A204.1 (cell line): ENCODE data around the gene MYO1A.
"Not testable (repeated sequence)": the region's sequence is repeated elsewhere in the genome, so short reads cannot be mapped to it uniquely, and the experiment has no call there.

Experiments
- FAIRE-seq: peaks from 2 replicates; lab custom pipeline; 2012; peaks lifted over from hg19 to GRCh38; lab: Jason Lieb, UNC

MYO1A gene

DNA sequence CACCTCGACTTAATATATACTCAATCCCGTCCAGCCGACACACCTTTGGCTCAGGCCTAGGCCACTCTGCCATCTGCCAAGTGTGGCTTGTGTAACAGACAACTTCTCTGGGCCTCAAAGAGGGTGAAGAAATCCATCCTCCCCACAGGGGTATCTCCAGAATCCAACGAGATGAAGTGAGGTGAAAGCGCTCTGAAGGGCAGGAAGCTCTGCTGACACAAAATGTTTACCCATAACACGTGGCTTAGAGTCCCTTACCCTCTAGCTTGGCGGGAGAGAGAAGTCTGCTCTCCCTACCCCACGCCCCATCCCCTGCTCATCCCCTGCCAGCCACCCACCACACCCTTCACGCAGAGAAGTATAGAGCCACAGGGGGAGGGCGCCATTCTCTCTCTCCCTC lies 56.6 kb downstream of the MYO1A start:
- no peak for FAIRE-seq

DNA sequence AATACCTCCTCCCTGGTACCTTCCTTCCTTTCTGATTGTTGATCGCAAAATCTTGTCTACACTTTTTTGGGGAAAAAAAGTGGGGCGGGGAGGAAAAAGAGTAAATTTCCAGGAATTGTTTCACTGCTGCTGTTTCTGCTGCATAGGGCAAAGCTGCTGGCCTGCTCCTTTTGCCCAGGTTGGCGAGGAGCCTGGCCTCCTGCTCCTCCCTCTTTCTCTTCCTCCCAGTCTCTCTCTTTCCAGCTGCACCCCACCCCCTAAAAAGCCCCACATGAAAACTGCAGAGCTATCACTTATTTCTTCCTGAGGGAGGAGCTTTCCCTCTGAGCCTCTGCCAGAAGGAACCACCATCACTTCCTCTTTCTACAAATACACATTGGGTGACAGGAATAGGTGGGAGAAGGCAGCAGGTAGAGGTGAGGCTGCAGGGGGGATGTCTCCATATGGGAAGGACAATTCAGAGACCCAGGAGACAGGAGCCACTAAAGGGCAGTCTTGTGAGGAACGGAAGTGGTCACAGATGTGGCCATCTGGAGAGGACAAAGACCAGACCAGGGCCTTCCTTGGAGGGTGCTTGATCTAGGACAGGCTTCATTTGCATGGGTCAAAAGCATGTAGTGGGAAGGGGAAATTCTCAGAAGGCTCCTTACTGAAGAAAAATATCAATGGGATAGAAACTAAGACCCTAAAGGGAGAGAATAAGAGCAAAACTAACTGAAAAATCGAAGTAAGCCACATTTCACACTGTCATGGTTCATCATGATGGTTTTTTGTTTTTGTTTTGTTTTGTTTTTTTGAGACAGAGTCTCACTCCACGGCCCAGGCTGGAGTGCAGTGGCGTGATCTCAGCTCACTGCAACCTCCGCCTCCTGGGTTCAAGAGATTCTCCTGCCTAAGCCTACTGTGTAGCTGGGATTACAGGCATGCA lies 58.3 kb downstream of the MYO1A start:
- no peak for FAIRE-seq

DNA sequence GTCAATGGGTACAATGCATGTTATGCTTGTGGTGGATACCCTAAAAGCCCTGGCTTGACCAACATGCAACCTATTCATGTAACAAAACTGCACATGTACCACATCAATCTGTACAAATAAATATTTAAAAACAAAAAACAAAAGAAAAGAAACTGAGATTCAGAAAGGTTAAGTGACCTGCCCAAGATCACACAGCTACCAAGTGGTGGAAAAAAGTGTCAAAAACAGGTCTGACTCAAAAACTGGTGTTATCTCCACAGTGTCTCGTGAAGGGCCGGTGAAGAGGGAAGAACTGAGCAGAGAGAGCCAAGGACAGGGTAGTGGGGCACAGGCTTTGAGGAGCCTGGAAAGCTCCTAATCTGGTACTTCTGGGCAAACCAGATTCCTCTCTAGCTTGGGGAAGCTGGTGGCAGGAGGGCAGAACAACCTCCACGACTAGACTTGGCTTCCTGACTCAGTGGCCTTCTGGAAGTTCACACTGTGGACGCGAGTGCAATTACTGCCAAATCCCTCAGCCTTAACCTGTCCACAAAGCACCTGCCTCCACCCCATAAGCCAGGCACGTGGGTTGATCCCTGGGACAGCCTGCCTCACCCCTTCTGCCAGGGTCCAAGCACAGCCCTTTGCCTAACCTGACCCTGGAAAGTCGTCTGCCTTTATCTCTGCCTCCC lies 59.1 kb downstream of the MYO1A start:
- FAIRE-seq, result no peak

DNA sequence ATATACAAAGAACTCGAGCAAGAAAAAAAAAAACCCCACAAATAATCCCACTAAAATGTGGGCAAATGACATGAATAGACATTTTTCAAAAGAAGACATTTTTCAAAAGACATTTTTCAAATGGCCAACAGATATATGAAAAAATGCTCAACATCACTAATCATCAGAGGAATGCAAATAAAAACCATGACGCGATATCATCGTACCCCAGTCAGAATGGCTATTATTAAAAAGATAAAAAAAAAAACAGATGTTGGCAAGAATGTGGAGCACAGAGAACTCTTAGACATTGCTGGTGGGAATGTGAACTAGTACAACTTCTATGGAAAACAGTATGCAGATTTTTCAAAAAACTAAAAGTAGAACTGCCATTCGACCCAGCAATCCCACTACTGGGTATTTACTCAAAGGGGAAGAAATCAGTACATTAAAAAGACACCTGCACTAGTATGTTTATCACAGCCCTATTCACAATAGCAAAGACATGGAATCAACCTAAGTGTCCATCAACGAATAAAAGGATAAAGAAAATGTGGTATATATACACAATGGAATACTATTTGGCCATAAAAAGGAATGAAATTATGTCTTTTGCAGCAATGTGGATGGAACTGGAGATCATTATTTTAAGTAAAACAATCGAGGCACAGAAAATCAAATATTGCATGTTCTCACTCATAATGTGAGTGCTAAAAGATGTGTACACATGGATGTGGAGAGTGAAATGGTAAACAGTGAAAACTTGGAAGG lies 59.9 kb downstream of the MYO1A start:
- FAIRE-seq, result no peak

DNA sequence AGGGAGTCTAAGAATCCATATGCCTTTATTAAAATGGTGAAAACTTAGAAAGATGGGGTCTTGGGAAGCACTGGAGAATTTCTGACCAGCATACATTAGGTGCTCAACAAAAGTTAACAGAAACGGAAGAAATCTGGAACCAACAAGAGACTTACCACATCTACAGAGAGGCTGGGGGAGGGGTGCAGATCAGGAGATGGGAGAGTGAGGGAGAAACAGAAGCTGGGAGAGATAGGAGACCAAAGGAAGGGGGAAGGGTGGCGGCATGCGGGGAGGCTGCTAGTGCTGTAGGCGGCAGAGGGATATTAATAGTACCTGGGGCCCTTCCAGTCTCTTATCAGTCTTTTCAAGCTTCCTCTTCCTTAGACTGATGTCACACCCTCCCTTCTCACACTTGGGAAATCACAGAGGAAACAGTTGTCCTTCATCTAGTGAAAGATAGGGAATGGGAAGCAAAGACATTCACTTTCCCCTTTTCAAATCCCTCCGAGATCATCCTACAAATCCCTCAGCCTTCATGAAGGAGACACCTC lies 61.7 kb downstream of the MYO1A start:
- FAIRE-seq, result no peak

DNA sequence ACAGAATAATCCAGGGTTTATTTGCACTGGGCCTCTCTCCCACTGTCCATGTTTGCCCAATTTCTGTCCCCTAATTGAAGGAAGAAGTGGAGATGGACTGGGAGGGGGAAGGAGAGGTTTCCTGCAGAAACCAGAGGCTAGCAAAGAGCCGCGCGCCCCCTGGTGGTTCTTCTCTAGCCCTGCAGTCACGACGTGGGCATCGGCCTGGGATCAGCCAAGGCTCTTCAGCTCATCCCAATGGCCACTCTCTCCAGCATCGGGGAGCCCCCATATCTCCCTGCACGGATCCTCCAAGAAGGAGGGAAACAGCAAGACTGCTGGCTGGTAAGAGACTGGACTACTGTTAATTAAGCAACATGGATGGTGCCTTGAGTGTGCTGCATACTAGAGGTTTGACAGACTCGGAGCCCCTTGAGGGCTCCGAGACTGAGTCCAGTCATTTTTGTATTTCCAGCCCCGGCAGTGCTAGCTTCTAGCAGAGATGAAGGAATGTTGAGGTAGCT lies 62.3 kb downstream of the MYO1A start:
- FAIRE-seq, result no peak

DNA sequence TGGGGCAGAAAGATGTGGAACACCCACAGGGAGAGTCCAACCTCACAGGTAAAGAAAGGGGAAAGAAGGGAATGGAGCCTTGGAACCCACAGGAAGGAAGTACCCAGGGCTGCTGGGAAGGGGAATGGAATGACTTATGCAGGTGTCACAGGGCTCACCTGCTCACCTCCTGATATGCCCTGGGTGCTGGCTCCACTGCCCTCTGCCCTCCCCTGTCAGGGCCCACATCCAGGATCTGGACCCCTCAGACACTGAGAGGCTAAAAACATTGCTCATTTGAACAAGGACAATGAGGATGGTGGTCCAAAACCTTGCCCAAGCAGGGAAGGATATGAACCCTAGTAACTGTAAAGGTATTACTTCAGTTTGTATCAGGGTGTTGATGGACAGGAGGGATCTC lies 62.9 kb downstream of the MYO1A start:
- FAIRE-seq, result no peak

DNA sequence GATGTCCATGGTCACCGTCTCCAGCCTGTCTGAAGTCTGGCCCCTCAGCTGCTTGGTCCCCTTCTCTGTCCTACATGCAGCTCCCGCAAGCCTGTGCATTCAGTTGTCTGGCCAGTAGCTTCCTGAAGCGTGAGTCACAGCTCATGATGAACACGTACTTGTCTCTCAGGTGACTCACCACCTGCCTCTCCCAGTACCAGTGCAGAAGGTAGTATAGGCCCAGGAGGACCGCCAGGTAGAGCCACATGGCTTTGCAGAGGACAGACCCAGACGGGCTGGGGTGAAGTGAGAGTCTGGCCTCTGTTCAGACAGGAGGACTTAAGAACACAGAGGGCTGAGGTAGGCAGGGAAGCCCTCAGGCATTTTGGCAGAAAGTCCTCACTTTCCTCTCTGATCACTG lies 64.2 kb downstream of the MYO1A start:
- not testable (repeated sequence) for FAIRE-seq

DNA sequence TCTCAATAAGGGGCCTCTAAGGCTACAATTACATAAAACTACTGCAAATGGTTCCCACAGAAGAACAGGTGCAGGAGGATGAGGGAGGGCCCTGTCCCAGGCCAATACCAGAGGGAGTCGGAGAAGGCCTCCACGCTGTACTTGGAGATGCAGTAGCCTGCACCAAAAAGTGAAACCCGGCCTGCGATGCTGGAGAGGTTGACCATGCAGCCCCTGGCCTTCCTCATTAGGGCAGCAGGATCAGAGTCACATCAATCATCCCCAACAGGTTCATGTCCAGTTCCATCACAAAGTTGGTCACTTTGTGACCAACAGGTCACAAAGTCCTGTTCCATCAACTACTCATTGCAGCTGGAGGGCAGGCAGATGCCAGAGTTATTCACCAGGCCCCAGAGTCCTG lies 66.5 kb downstream of the MYO1A start:
- no peak for FAIRE-seq

DNA sequence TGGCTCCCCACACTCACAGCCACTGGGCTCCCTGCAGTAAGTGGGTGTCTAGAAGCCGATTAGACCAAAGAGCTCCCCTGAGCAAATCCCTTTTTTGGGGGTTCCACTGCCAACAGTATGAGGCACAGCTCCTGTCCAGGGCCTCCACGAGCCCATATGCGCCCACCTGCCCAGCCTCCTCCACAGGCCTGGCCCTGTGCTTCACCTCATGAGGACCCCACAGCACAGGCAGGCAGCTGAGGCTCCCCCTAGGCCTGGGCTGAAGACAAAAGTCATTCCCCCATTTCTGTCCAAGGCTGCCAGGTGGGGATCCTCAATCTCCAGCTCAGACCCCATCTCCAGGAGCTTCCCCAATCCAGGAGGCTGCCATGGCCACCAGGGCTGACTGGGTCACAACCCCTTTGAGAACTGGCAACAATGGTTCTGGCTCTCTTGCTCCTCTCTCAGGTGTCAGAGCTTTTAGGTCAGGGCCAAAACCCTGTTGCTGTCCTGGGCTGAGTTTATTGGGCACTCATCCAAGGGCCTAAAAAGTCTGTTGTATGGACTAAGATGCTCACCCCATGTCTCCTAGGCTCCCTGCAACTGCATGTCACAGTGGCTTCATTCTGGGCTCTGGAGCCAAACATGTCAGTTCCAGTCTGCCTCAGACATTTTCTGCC lies 67.2 kb downstream of the MYO1A start:
- not testable (repeated sequence) for FAIRE-seq

DNA sequence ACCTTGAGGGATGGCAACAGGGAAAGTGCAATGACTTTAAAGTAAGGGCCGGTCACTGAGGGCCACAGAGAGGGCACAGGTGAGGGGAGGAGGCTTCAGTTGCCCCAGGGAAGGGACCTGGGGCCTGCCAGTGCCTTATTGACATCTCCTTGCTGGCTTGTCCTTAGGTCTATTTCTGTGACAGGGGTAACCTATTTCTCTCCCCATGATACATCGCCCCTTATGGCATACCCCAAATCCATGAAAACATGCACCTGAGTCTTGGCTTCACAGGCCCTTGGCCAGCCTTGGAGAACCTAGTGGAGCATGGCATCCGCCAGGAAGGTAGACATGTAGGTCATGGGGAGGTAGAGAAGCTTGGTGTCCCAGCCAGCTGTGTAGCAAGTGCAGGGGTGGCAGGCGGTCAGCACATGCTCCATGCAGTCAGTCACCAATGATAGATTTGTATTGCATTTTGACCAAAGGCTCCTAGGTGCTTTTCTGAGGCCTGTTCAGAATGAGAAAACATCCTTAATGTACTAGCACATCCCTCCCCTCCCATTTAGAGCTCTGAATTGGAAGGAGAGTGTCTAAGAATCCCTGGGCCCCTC lies 68.9 kb downstream of the MYO1A start:
- FAIRE-seq, result no peak

DNA sequence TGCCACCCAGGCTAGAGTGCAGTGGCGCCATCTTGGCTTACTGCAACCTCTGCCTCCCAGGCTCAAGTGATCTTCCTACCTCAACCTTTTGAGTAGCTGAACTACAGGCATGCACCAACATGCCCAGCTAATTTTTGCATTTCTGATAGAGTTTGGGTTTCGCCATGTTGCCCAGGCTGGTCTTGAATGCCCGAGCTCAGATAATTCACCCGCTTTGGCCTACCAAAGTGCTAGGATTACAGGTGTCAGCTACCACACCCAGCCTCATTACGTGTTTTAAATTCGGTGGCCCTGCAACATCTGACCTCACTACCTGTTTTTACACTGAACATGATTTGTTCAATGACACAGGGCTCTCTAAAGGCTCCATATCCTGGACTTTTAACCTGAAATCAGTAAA lies 69.7 kb downstream of the MYO1A start:
- no peak for FAIRE-seq

DNA sequence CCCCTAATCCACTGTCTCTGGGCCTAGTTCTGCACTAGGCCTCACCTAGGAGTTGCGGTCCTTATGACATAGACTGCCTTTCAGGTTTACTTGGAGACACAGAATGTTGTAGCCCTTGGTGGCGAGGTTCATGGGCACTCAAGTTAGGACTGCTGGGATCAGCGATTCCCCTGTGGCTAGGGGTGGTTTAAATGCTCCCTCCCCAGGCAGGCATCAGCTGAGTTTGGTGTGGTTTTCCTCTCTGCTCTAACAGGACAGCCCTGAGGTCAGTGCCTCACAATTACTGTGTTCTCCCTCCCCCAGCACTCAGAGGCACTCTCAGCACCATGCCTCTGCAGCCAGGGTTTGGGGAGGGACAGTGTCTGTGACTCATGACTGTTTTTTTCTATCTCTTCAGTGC lies 70.3 kb downstream of the MYO1A start:
- FAIRE-seq, result no peak
